DMS53 treated with DMSO at 0.1 percent for 48 hours (cell line): ENCODE results near the gene RAB9A.

Experiments used
- DNase-seq: peaks from one replicate; lab custom pipeline; 2025; ENCODE audit not compliant: unreplicated experiment; lab: John Stamatoyannopoulos, UW

Gene RAB9A

GRCh38 chrX:13742397-13743176, 53.7 kb downstream of the RAB9A start:
- no peak for DNase-seq

DNA sequence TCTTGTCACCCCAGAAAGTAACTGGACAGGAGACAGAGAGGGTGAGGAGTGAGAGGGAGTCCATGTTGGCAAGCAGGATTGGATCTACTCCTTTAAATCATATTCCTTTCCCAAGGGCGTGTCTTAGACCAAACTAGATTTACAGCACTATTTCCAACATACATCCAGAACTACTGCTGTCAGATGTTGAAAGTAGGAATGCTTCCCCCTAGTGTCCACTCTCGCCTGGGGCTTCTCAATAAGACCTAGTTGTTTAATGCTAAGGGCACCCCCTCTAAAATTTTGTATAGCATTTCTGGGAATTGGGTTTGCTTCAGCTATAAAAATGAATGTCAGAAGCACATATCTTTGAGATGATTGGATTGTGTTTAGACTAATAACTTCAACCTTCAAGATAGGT, 58.9 kb downstream of the RAB9A start:
- DNase-seq: peak; percentile 1

- DNase-seq: no peak
Measured at GRCh38 chrX:13748486-13748885, 59.6 kb downstream of the RAB9A start.

DNA sequence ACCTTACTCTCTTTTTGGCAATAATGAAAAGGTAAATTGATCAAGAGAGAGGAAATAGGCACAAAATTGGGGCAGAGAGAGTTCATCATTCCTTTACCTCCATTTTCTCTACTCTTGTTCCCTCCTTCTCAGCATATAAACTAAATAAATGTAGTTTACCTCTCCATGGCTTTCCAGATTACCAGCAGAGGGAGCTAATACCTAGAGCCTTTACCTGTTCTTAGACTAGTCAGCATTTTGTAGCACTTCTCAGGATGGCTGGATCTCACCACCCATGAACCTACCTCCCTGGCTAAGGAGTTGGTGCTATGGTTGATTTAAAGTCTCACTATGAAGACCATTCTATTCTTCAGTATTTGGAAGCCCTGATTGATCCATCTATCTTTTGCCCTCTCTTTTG, 61.3 kb downstream of the RAB9A start:
- DNase-seq: peak; percentile 2

DNA sequence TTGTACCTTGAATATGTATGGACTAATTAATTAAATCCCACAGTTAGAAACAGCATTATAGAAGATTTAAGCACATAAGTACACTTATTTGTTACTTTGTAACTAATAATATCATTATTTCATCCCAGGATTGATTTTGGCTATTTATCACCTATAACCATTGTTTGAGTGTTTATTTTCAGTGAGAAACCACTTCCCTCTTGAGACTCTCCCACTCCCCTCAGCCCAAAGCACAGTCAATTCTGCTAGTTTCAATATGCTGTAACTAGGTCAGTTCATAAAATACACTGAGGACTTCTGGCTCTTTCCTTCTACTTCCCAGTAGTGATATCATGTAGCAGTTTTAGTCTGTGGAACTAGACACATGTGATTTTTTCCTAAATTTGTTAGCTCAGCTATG, 61.9 kb downstream of the RAB9A start:
- no peak for DNase-seq

DNA sequence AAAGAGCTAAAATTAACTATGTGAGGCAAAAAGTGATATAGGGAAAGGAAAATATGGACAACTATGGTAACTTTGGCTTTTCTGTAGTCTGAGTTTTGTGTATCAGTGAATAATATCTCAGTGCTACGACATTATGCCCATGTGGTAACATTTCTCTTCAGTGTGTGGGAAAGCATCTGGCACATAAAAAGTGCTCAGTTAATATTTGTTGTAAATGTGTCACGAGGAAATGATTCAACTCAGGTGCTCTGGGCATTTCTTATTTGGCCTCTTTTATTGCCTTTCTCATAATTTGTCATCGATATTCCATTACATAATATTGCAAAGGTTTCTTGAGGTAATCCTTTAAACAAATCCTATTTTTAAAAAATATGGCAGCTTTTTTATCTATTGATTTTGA, 63.2 kb downstream of the RAB9A start:
- DNase-seq: no peak

- no peak for DNase-seq
Measured at GRCh38 chrX:13752646-13753045, 63.7 kb downstream of the RAB9A start.

DNA sequence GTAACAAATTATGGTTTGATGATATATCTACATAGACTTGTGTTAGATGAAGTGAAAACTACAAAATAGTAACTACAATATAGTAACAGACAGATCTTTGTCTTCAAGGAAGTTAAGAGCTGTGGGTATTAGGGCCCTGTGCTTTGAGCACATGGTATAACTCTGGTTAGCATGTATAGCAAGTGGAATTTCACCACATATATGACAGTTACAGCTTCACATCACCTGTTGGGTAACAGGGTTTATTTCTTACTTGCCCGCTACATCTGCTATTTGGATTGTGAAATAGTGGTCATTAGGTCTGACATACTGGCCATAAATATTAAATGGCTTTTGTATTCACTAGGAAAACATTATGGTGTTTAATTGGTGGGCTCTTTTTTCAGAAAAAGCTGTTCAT, 65.8 kb downstream of the RAB9A start:
- DNase-seq: no peak

DNA sequence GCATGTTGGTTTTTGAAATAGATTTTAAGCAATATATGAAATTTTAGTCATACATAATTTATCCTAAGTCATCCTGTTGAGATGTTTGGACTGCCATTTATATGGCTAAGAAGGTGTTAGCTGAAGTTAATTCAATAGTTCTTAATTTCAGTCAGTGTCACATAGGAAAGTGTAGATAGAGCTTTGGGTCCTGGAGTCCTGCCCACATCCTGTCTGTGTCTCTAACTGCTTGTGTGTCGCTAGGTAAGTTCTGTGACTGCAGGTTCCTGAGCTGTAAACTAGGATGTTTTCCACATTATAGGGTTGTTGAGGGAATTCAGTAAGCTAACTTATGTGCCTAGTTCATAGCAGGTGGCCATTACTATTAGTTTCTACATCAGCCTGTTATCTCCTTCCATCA, 66.3 kb downstream of the RAB9A start:
- no peak for DNase-seq

GRCh38 chrX:13756381-13756780, 67.5 kb downstream of the RAB9A start:
- no peak for DNase-seq

GRCh38 chrX:13759152-13759718, 70.3 kb downstream of the RAB9A start:
- no peak for DNase-seq
